Central memory CD8-positive, alpha-beta T cell (primary cell): ENCODE data around the gene PDZRN3.

Experiments
- ATAC-seq: fragments of 150-1000 bp; cut with Tn5 transposase; replicated peaks from 2 replicates; pipeline ENCODE4 v1.10.0; 2022; ENCODE audit warnings: mild to moderate bottlenecking, moderate FRiP score, moderate number of reproducible peaks; ENCODE audit not compliant: poor library complexity, severe bottlenecking; ENCODE audit errors: extremely low read depth
- DNase-seq, 2 donors: peaks; one replicate each; pipeline ENCODE4 v3.0.0; 2021; ENCODE audit warnings: low spot score in 2 of 2
- H3K27ac Mint-ChIP-seq: one replicate; pipeline ENCODE4 v1.8.0; 2022; ENCODE audit warnings: low read depth, mild to moderate bottlenecking, moderate library complexity, mixed read lengths
- H3K27me3 Mint-ChIP-seq: one replicate; pipeline ENCODE4 v1.8.0; 2022; ENCODE audit warnings: mixed read lengths
- H3K36me3 Mint-ChIP-seq: one replicate; pipeline ENCODE4 v1.8.0; 2022; ENCODE audit warnings: mild to moderate bottlenecking, moderate library complexity, mixed read lengths; ENCODE audit not compliant: insufficient read depth
- H3K4me1 Mint-ChIP-seq: one replicate; pipeline ENCODE4 v1.8.0; 2022; ENCODE audit warnings: mixed read lengths
- H3K4me3 Mint-ChIP-seq: one replicate; pipeline ENCODE4 v1.8.0; 2022; ENCODE audit warnings: mild to moderate bottlenecking, moderate library complexity, mixed read lengths
- H3K9me3 Mint-ChIP-seq: one replicate; pipeline ENCODE4 v1.8.0; 2022; ENCODE audit warnings: mixed read lengths

Gene PDZRN3

DNA sequence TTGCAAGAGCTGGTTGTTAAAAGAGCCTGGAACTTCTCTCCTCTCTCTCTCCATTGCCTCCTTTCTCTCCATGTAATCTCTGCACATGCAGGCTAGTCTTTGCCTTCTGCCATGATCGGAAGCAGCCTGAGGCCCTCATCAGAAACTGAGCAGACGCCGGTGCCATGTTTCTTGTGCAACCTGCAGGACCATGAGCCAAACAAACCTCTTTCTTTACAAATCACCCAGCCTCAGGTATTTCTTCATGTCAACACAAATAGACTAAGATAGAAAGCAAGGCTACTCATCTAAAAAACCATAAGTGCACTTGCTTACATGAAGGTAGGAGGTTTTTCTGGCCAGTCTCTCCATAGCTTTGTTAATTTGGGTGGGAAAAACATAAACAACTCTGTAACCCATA lies 8.7 kb downstream of the PDZRN3 start:
- Mint-ChIP-seq H3K36me3 (no peaks in the 10 kb centered on the region), H3K9me3 (peaks cover 16% of the 10 kb centered on the region), H3K27me3 (no peaks in the 10 kb centered on the region), H3K4me1 (no peaks in the 10 kb centered on the region), H3K27ac (no peak overlapping the region), H3K4me3 (no peak overlapping the region)
- no peak for DNase-seq
- ATAC-seq: no peak

- no peak overlapping the region for H3K4me3 Mint-ChIP-seq
- no peak overlapping the region for H3K27ac Mint-ChIP-seq
- H3K9me3 Mint-ChIP-seq: peaks cover 11% of the 10 kb centered on the region
- no peak for ATAC-seq
- no peaks in the 10 kb centered on the region for H3K4me1 Mint-ChIP-seq
- no peak for DNase-seq
- no peaks in the 10 kb centered on the region for H3K36me3 Mint-ChIP-seq
- no peaks in the 10 kb centered on the region for H3K27me3 Mint-ChIP-seq
Measured at GRCh38 chr3:73614419-73614818, 10.3 kb downstream of the PDZRN3 start.

DNA sequence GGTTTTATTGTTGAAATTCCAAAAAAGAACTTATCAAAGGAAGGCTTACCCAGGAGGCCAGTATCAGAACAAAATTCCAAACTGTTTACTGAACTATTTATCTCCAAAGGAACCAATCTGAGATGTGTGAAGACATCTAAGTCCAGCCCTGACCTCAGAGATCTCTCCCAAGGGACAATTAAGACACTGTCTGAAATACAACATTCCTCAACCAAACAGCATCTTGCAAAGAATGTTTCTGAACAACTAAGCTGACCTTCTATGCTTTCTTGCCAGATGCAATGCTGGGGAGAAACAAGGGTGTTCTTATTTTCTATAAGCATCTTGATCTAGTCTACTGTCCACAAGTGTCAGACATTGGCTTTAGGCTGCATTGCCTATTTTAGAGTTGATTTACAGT lies 13.6 kb downstream of the PDZRN3 start:
- no peaks in the 10 kb centered on the region for H3K4me1 Mint-ChIP-seq
- H3K4me3 Mint-ChIP-seq: no peak overlapping the region
- no peaks in the 10 kb centered on the region for H3K36me3 Mint-ChIP-seq
- peaks cover 7% of the 10 kb centered on the region for H3K9me3 Mint-ChIP-seq
- no peaks in the 10 kb centered on the region for H3K27me3 Mint-ChIP-seq
- DNase-seq: no peak
- no peak for ATAC-seq
- H3K27ac Mint-ChIP-seq: no peak overlapping the region

DNA sequence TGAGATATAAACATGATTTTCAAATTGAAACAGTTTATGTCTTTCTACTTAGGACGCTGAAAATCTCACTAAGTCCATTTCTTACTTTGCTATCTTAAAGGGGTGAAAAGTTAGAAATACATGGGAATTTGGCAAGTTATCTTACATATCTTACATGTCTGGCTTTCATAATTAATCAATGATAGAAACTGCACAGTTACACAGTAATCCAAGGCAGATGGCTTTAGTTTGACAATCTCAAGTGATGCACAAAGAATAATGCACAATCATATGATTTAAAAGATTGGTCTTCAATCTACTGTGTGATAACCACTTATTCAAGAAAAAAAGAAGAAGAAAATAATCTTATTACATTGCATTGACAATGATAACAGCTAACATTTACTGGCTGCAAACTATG lies 14.2 kb downstream of the PDZRN3 start:
- no peaks in the 10 kb centered on the region for H3K27me3 Mint-ChIP-seq
- no peak overlapping the region for H3K27ac Mint-ChIP-seq
- no peak overlapping the region for H3K4me3 Mint-ChIP-seq
- H3K9me3 Mint-ChIP-seq: peaks cover 7% of the 10 kb centered on the region
- no peaks in the 10 kb centered on the region for H3K4me1 Mint-ChIP-seq
- no peaks in the 10 kb centered on the region for H3K36me3 Mint-ChIP-seq
- no peak for ATAC-seq
- DNase-seq: no peak

DNA sequence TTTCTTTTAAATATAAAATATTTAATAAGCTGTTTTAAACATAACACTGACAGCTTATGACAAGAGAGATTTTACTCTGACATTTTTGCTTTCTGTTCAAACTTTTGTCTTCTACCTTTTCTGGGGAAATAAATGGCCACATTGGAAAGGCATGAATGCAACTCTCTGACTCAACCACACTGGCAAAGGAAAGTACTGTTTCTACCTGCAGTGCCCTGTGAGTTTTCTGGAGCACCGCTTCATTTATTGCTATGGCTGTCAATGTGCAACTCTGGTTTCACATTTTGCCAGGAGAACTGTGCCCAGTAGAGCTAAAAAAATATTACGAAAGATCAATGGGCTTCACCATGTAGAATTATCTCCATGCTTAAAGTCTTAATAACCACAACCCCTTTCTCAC lies 15.1 kb downstream of the PDZRN3 start:
- H3K9me3 Mint-ChIP-seq: peaks cover 7% of the 10 kb centered on the region
- no peaks in the 10 kb centered on the region for H3K27me3 Mint-ChIP-seq
- no peaks in the 10 kb centered on the region for H3K4me1 Mint-ChIP-seq
- no peaks in the 10 kb centered on the region for H3K36me3 Mint-ChIP-seq
- no peak overlapping the region for H3K27ac Mint-ChIP-seq
- no peak overlapping the region for H3K4me3 Mint-ChIP-seq
- no peak for ATAC-seq
- no peak for DNase-seq

GRCh38 chr3:73609315-73609641 lies 15.5 kb downstream of the PDZRN3 start:
- no peak for ATAC-seq
- Mint-ChIP-seq H3K4me1 (no peaks in the 10 kb centered on the region), H3K9me3 (peaks cover 7% of the 10 kb centered on the region), H3K36me3 (no peaks in the 10 kb centered on the region), H3K27me3 (no peaks in the 10 kb centered on the region), H3K27ac (no peak overlapping the region), H3K4me3 (no peak overlapping the region)
- no peak for DNase-seq

- no peak for DNase-seq
- H3K4me3 Mint-ChIP-seq: no peak overlapping the region
- H3K9me3 Mint-ChIP-seq: peaks cover 7% of the 10 kb centered on the region
- no peak overlapping the region for H3K27ac Mint-ChIP-seq
- H3K36me3 Mint-ChIP-seq: no peaks in the 10 kb centered on the region
- no peak for ATAC-seq
- no peaks in the 10 kb centered on the region for H3K27me3 Mint-ChIP-seq
- H3K4me1 Mint-ChIP-seq: no peaks in the 10 kb centered on the region
Measured at GRCh38 chr3:73608456-73609314, 16.1 kb downstream of the PDZRN3 start.

DNA sequence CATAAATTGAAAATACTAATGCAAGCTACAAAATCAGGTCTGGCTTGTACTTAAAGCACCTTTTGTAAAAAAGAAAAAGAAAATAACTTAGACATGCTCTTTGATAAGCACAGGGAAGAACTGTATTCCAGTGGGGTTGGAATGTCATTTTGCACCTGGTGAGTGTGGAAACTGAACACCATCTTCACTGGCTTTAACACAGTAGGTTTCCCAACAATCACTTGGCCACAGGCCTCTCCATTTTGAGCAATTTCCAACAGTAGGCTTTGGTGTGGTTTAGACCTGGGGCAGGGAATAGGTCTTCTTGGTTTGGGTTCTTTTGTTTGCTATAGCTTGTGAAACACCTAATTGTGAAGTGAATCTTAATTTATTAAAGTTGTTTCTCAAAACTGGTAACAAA lies 18.9 kb downstream of the PDZRN3 start:
- no peak for ATAC-seq

GRCh38 chr3:73605412-73605811 lies 19.3 kb downstream of the PDZRN3 start:
- ATAC-seq (no peak), DNase-seq (no peak)
- Mint-ChIP-seq H3K9me3 (peaks cover under 1% of the 10 kb centered on the region), H3K36me3 (no peaks in the 10 kb centered on the region), H3K4me1 (no peaks in the 10 kb centered on the region), H3K27me3 (no peaks in the 10 kb centered on the region), H3K4me3 (no peak overlapping the region), H3K27ac (no peak overlapping the region)

More for the DNA sequence above, 18.9 kb downstream of the PDZRN3 start:
- Mint-ChIP-seq H3K4me3 (no peak overlapping the region), H3K27me3 (no peaks in the 10 kb centered on the region), H3K9me3 (no peaks in the 10 kb centered on the region), H3K36me3 (no peaks in the 10 kb centered on the region), H3K4me1 (no peaks in the 10 kb centered on the region), H3K27ac (no peak overlapping the region)
- DNase-seq: no peak

GRCh38 chr3:73604451-73604850 lies 20.3 kb downstream of the PDZRN3 start:
- Mint-ChIP-seq H3K36me3 (no peaks in the 10 kb centered on the region), H3K4me3 (no peak overlapping the region), H3K27ac (no peak overlapping the region), H3K4me1 (no peaks in the 10 kb centered on the region), H3K27me3 (no peaks in the 10 kb centered on the region), H3K9me3 (peaks cover 5% of the 10 kb centered on the region)
- no peak for DNase-seq
- no peak for ATAC-seq

DNA sequence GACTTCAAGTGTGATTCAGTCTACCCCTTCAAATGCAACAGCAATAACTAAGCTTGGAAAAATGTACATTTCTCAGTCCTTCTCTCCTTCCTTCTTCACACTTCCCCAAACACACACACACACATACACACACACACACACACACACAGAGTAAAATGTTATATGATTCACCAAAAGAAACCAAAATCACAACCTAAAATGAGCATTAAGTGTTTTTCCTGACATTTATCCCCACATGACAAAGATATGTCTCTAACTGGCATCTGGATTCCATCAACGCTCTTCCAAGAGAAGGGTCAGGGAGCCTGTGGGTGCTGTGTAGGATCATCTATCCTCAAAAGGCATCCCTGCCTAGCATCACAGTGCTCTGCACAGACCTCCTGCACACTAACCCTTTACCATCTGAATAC lies 21.0 kb downstream of the PDZRN3 start:
- Mint-ChIP-seq H3K27ac (no peak overlapping the region), H3K4me1 (no peaks in the 10 kb centered on the region), H3K27me3 (no peaks in the 10 kb centered on the region), H3K36me3 (no peaks in the 10 kb centered on the region), H3K9me3 (peaks cover 5% of the 10 kb centered on the region), H3K4me3 (no peak overlapping the region)
- ATAC-seq (no peak), DNase-seq (no peak)

GRCh38 chr3:73602170-73602569 lies 22.6 kb downstream of the PDZRN3 start:
- Mint-ChIP-seq H3K27me3 (no peaks in the 10 kb centered on the region), H3K9me3 (peaks cover 5% of the 10 kb centered on the region), H3K27ac (no peak overlapping the region), H3K36me3 (no peaks in the 10 kb centered on the region), H3K4me3 (no peak overlapping the region), H3K4me1 (no peaks in the 10 kb centered on the region)
- ATAC-seq (no peak), DNase-seq (no peak)

GRCh38 chr3:73601481-73601880 lies 23.3 kb downstream of the PDZRN3 start:
- H3K27me3 Mint-ChIP-seq: no peaks in the 10 kb centered on the region

More at GRCh38 chr3:73601481-73601880, 23.3 kb downstream of the PDZRN3 start:
- Mint-ChIP-seq H3K4me3 (no peak overlapping the region), H3K27ac (no peak overlapping the region), H3K9me3 (peaks cover 5% of the 10 kb centered on the region), H3K36me3 (no peaks in the 10 kb centered on the region), H3K4me1 (no peaks in the 10 kb centered on the region)
- DNase-seq (no peak), ATAC-seq (no peak)
